HG02970 (cell line): ENCODE data around the gene PRR30.
A peak's percentile ranks its signal among the peaks of the same experiment; 100 is the strongest.

Source experiments
- ATAC-seq: cut with Tn5 transposase; IDR thresholded peaks from one replicate; pipeline ENCODE4 v1.9.1; 2021; ENCODE audit warnings: mild to moderate bottlenecking, moderate library complexity, moderate number of reproducible peaks; ENCODE audit not compliant: unreplicated experiment, low FRiP score

The PRR30 gene

DNA sequence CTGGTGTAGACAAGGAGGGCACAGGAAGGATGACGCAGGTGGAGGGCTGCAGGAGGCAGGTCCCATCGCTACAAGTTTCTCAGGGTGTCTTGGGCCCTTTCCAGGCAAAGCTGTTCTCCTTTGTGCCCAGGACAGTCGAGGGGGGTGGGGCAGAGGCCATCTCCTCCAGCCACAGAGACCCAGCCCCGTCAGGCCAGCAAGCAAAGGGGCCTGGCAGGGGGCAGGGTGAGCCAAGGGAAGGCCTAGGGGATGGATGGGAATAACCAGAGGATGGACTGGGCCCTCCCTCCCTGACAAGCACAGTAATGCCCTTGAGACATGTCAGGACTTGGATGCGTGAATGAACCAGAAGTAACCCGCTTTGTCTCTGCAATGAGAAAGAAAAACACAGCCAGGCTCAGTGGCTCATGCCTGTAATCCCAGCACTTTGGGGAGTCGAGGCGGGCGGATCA lies 15.9 kb upstream of the PRR30 start:
- no peak for ATAC-seq

GRCh38 chr2:27154488-27154887 lies 15.3 kb upstream of the PRR30 start:
- no peak for ATAC-seq

DNA sequence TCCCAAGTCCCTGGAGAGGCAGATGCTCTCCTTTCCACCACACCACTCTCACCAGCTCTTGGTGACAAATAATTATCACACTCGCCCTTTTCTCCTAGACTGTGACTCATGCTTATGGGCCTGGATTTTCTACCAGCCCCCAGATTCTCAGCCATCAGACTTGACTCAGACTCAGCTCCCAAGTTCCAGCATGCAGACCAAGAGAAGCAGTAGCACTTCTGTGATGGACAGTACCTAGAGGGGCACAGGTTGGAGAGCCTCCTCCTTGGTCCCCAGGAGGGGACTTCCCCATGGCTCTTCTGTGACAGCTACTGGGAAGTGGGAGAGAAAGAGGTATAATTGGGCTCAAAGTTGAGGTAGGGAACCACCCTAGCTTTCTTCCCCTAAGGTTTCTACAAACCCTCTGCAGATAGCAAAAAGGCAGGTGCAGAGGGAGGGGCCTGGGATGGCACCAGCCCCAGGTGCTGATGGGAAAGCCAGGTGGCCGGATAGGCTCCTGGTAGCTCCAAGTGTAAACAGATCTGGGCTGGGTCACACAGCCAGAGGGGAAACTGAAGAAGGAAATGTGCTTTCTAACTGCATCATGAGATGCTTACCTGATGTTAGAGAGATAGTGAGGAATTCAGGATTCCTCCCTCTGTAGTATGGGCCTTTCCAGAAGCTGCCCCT lies 13.7 kb upstream of the PRR30 start:
- no peak for ATAC-seq

GRCh38 chr2:27152102-27152795 lies 13.0 kb upstream of the PRR30 start:
- ATAC-seq: no peak

DNA sequence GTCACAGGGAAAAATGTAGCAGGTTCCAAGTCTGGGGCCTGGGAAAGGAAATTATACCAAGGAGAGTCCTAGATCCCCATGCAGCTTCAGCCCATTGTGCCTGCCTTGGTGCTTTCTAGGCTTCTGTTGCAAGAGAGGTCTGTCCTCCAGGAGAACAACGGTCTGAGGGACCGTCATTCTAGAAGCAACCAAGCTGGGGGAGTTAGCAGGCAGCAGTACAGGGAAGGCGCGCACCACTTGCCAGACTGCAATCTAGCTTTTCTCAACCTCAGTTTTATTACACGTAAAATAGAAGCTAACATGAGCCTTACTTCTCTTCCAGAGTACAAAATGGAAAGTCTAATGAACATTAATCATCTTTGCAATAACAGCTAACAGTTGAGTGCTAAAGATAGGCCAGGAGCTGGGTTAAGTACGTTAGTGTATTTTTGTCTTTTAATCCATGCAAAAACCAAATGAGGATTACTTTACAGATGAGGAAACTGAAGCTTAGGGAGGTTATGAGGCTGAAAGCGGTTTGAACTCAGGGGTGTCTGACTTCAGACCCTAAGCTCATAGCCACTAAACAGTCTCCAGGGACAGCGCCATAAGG lies 11.5 kb upstream of the PRR30 start:
- no peak for ATAC-seq

- ATAC-seq: no peak
Observed at GRCh38 chr2:27149570-27150405, 10.6 kb upstream of the PRR30 start.

- no peak for ATAC-seq
Observed at GRCh38 chr2:27148801-27149439, 9.7 kb upstream of the PRR30 start, which contains the start of gene TCF23. Gene TCF23, plus strand, starts transcription at chr2:27149004. Its CDS starts 130 bp downstream, at chr2:27149134.

DNA sequence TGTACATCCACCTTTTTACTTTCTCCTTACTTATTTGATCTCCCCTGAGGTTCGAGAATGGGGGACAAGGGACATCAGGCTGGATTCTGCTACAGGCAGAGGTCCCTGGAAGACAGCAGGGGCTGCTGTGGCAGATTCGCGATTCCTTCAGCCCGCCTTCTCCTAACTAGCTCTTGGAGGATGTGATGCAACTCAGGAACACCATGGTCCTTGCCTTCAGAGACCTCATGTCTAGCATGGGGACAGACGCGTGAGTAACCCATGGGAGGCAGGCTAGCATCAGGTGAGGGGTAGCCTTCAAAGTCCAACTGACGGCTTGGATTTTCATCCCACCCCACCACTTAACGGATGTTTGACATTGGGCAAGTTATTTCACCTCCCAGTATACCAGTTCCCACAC lies 8.7 kb upstream of the PRR30 start:
- no peak for ATAC-seq

DNA sequence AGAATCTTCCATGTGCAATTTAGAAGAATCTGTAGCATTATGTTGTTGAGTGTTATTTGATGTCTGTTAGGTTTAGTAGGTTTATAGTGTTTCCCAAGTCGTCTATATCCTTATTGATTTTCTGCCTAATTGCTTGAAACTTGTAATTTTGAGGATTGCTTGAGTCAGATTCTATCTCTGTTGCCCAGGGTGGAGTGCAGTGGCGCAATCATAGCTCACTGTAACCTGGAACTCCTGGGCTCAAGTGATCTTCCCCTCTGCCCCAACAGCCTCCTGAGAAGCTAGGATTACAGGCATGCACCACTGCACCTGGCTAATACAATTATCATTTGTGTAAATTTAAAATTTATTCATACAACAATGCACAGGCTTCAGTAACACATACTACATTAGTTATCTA lies 6.5 kb upstream of the PRR30 start:
- no peak for ATAC-seq

DNA sequence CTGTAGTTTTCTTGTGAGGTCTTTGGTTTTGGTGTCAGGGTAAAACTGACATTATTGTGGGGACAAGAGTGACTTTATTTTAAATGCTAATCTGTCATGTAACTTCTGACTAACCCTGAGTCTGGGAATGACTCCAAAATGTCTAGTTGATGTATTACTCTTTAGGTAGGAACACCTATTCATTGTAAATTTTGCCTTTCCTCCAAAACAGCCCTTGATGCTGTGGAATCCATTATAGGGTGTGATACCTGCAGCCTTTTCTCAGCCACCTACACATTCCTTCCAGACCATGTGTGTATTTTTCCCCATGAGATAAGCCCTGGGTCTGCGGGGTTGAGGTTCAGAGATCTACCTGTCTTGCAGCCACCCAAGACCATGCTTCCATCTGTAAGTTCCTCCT lies 4.1 kb upstream of the PRR30 start:
- no peak for ATAC-seq

- no peak for ATAC-seq
Observed at GRCh38 chr2:27138111-27138510, 1.1 kb downstream of the PRR30 start.

DNA sequence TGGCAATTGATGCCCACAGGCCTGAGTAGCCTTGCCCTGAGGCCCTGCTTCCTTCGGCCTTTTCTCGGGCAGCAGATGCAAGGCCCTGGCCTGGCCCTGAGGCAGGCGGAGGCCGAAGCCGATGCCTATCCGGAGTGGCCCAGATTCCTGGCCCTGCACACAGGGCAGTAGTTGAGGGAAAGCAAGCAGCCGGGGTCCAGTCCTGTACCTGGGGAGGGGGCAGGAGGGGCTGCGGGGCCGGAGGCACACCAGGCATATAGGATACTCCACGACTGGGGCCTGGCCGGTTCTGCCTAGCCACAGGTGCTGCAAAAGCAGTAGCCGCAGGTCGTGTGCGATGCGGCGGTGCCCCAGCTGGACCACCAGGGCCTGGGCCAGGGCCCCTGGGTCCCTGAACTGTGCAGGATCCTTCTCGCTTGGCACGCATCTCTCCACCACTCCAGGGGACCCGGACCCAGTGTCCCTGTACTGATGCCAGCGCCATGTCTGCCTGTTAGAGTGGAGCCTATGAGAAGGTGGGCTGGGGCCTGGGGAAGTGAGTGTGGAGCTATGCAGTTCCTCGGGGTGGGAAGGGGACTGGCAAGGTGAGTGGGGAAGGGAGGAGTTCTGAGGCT lies 1.8 kb downstream of the PRR30 start:
- no peak for ATAC-seq

DNA sequence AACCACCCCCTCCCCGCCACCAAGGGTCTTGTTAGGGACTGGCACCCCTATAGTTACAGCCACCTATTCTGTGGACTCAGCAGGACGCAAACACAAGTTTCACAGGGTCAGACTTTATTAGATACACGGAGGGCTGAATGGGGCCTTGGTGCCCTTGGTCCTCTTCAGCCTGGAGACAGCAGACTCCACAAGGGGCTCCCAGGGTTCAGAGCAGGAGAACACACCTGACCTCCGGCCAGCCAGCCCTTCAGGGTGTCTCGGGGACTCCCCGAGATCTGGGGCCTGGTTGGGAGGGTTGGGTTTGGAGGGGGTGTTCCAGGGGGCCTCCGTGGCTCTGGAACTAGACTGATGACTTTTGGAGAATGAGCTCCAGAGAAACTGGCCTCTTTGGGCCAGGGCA lies 2.5 kb downstream of the PRR30 start:
- ATAC-seq: no peak

GRCh38 chr2:27135478-27135955 lies 3.7 kb downstream of the PRR30 start:
- ATAC-seq: no peak

DNA sequence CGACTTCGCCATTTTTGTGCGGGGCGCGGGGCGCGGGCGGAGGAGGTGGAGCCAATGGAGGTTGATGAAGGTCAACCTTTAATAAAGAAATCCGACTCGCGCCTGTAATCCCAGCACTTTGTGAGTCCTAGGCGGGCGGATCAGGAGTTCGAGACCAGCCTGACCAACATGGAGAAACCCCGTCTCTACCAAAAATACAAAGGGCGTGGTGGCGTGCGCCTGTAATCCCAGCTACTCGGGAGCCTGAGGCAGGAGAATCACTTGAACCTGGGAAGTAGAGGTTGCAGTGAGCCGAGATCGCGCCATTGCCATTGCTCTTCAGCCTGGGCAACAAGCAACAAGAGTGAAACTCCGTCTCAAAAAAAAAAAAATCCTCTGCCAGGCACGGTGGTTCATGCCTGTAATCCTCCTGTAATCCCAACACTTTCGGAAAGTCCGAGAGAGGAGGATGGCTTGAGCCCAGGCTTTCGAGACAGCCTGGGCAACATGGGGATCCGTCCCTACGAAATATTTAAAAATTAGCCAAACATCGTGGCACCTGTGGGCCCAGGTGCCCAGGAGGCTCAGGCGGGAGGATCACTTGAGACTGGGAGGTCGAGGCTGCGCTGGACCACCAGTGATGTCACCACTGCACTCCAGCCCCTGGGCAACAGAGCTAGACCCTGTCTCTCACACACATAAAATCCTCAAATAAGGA lies 4.3 kb downstream of the PRR30 start:
- ATAC-seq: no peak

GRCh38 chr2:27133905-27134780 lies 5.1 kb downstream of the PRR30 start, which contains the start of gene PREB:
Gene PREB, minus strand, starts transcription at chr2:27134636. Its CDS starts 215 bp downstream, at chr2:27134421.
- ATAC-seq: peak; percentile 88

DNA sequence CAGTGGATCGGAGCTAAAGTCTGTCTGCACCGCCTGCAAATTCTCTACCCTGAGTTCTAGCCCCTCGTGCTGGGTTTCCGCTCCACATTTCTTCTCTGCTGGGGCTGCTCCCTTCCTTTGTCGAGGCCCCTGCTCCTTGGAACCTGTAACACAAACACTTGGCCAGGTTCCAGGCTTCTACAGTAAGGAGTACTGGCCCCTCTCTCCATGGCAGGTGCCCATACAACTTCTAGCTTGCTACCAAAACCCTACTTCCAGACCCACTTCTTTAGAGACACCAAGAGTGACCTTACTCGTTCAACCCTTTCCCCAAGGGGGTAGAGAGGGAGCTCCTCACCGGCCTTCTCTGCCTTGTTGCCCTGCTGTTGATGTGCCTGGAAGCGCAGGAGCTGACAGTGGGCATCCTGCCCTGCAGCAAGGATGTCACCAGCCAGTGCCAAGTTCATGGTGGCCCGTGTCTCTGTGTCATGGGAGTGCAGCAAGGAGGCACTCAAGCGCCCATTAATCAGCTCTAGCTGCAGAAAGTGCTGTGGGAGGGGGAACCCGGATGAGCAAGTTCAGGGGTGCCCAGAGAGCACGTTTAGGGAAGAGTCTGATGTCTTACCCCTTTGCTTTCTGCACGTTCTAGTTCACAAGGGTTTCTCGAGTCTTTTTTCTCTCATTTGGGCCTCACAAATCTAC lies 5.9 kb downstream of the PRR30 start:
- no peak for ATAC-seq

DNA sequence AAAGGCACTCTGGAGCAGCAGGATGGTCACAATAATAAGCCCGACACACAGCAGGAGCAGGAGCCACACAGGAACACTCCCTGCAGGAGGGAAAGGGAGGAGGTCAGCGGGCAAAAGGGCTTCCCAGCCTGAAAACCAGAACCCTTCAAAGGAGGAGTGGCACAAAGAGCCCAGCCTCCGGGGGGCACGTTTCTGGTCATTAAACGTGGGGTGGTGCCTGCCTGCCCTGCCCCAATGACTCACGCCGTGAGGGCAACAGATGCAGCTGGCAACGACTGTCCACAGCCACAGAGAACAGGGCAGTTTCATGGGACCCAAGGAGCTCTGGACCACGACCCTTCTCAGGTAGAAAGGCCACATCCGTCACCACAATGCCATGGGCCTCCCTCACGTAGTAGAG lies 7.8 kb downstream of the PRR30 start:
- no peak for ATAC-seq
